MM.1S (cell line): ENCODE measurements around the gene SH3BGR.

Experiments
- DNase-seq: peaks from one replicate; pipeline ENCODE4 v3.0.0-alpha.2; 2015
- H2AFZ ChIP-seq: fragments of 300-600 bp; sonication (generic); 2 replicates; pipeline ENCODE4 v1.6.0; 2016; ENCODE audit warnings: antibody characterized with exemption, low read length
- H3F3A ChIP-seq: fragments of 300-600 bp; sonication (generic); 2 replicates; pipeline ENCODE4 v1.6.1; 2016; ENCODE audit warnings: mild to moderate bottlenecking, antibody characterized with exemption, low read length, moderate library complexity, mixed read lengths; ENCODE audit not compliant: insufficient read depth
- H3K27ac ChIP-seq: fragments of 300-600 bp; sonication (generic); 2 replicates; pipeline ENCODE4 v1.5.1; 2016; ENCODE audit warnings: mild to moderate bottlenecking, low read length
- H3K27me3 ChIP-seq: fragments of 300-600 bp; sonication (generic); replicated peaks from 2 replicates; pipeline ENCODE4 v1.6.0; 2016; ENCODE audit warnings: low read length; ENCODE audit not compliant: insufficient read depth
- H3K36me3 ChIP-seq: fragments of 300-600 bp; sonication (generic); replicated peaks from 2 replicates; pipeline ENCODE4 v1.6.1; 2016; ENCODE audit warnings: mild to moderate bottlenecking, low read length, mixed read lengths; ENCODE audit not compliant: insufficient read depth
- H3K4me1 ChIP-seq: fragments of 300-600 bp; sonication (generic); 2 replicates; pipeline ENCODE4 v1.6.1; 2016; ENCODE audit warnings: low read length, mixed read lengths
- H3K4me2 ChIP-seq: fragments of 300-600 bp; sonication (generic); 2 replicates; pipeline ENCODE4 v1.6.0; 2016; ENCODE audit warnings: low read depth, low read length
- H3K4me3 ChIP-seq: fragments of 300-600 bp; sonication (generic); 2 replicates; pipeline ENCODE4 v1.5.1; 2016; ENCODE audit warnings: low read length, mixed read lengths
- H3K79me2 ChIP-seq: fragments of 300-600 bp; sonication (generic); 2 replicates; pipeline ENCODE4 v1.6.1; 2016; ENCODE audit warnings: mixed run types, low read length, mixed read lengths
- H3K9ac ChIP-seq: fragments of 300-600 bp; sonication (generic); 2 replicates; pipeline ENCODE4 v1.6.1; 2016; ENCODE audit warnings: low read length, mixed read lengths
- H3K9me2 ChIP-seq: fragments of 300-600 bp; sonication (generic); replicated peaks from 2 replicates; pipeline ENCODE4 v1.6.1; 2016; ENCODE audit warnings: mild to moderate bottlenecking, low read length, mixed read lengths; ENCODE audit not compliant: insufficient read depth
- H3K9me3 ChIP-seq: fragments of 300-600 bp; sonication (generic); replicated peaks from 2 replicates; pipeline ENCODE4 v1.6.1; 2016; ENCODE audit warnings: mild to moderate bottlenecking, low read length, mixed read lengths; ENCODE audit not compliant: insufficient read depth
- H4K20me1 ChIP-seq: fragments of 300-600 bp; sonication (generic); 2 replicates; pipeline ENCODE4 v1.6.1; 2016; ENCODE audit warnings: mild to moderate bottlenecking, low read length, moderate library complexity, mixed read lengths; ENCODE audit not compliant: insufficient read depth
- CTCF ChIP-seq: fragments of 300-600 bp; sonication (generic); IDR thresholded peaks from 2 replicates; pipeline ENCODE4 v1.5.1; 2016; ENCODE audit warnings: antibody characterized with exemption, low read length, mixed read lengths
- EZH2 ChIP-seq: fragments of 300-600 bp; sonication (generic); optimal IDR thresholded peaks from 2 replicates; pipeline ENCODE3; 2017; ENCODE audit warnings: low read depth, mild to moderate bottlenecking, antibody characterized with exemption, low read length, mixed read lengths
- EZH2phosphoT487 ChIP-seq: fragments of 300-600 bp; sonication (generic); IDR thresholded peaks from 2 replicates; pipeline ENCODE4 v1.6.1; 2018; ENCODE audit warnings: antibody characterized with exemption, low read length

SH3BGR gene

GRCh38 chr21:39445321-39446269, 6.2 kb upstream of the SH3BGR start, which contains the start of gene LCA5L:
Gene LCA5L (minus strand): TSS chr21:39445778. CDS start chr21:39428493, 17,285 bp downstream.
- peak within 1 kb of the TSS; percentile 87 for H3K4me2 ChIP-seq
- peak within 1 kb of the TSS; percentile 99 for H2AFZ ChIP-seq
- H3K9ac ChIP-seq = peak within 1 kb of the TSS; percentile 78
- no peaks in the 10 kb centered on the region for H3K36me3 ChIP-seq
- no peaks in the 10 kb centered on the region for H4K20me1 ChIP-seq
- 0 out of 2 replicates have a peak, but pooled peaks cover 4% of the 10 kb centered on the region for H3F3A ChIP-seq
- peak; percentile 21; the same call in 1 of the 2 replicates for TF ChIP-seq CTCF
- TF ChIP-seq EZH2phosphoT487 = no peak
- H3K4me1 ChIP-seq = peaks cover 12% of the 10 kb centered on the region
- H3K27ac ChIP-seq = peak within 1 kb of the TSS; percentile 70
- H3K9me3 ChIP-seq = no peaks in the 10 kb centered on the region
- no peaks in the 10 kb centered on the region for H3K79me2 ChIP-seq
- peak within 1 kb of the TSS; percentile 92 for H3K4me3 ChIP-seq
- peak; percentile 99 for DNase-seq
- no peaks in the 10 kb centered on the region for H3K9me2 ChIP-seq
- no peaks in the 10 kb centered on the region for H3K27me3 ChIP-seq

DNA sequence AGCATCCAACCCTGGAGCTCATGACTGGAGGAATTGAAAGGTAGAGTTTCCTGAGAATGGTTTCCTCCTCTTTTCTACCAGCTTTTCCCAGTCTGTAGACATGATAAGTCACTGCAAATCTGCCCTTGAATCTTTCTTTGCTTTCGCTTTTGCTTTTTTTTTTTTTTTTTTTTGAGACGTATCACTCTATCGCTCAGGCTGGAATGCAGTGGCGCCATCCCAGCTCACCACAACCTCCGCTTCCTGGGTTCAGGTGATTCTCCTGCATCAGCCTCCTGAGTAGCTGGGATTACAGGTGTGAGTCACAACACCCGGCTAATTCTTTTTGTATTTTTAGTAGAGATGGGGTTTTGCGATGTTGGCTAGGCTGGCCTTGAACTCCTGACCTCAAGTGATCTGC, 4.5 kb upstream of the SH3BGR start:
- peaks cover 12% of the 10 kb centered on the region for H3K4me1 ChIP-seq
- no peaks in the 10 kb centered on the region for H3K9me2 ChIP-seq

DNA sequence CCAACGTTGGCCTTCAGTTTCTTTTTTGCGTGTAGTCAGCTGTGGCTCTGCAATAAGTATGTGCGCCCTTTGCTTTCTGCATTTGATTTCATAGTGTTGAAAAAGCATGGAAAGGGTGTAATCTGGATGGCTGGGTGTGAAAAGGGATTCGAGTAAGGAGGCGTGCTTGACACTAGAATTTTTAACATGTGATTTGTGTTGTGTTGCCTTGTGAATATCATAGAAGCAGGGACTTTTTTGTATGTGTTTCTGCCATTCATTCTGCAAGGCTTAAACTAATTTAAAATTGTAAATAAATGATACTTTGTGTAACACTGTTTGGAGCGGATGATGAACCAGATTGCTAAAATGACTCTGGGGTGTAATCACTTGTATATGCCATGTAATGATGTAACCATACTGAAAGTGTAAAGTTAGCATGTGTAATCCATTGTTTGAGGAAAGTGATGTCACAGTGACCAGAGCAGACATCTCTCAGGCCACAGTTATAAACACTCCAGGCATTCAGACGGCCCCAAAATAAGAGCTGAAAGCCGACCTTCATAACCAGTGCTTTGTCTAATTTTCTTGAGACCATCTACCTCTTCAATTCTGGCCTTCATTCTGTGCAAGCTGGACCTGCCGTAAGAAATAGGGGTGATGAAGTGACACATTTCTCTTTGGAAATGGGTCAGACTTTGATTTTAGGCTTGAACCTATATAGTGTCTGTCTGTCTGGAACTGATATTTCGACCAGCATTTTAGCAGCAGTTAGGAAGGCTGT, 618 bp downstream of the SH3BGR start:
- H3K9me2 ChIP-seq = no peaks in the 10 kb centered on the region
- no peak overlapping the region for H3K4me2 ChIP-seq
- H3K9ac ChIP-seq = no peak overlapping the region
- DNase-seq = no peak
- H4K20me1 ChIP-seq = no peaks in the 10 kb centered on the region
- H3K27ac ChIP-seq = no peak overlapping the region
- no peaks in the 10 kb centered on the region for H3K36me3 ChIP-seq
- no peaks in the 10 kb centered on the region for H3F3A ChIP-seq
- no peaks in the 10 kb centered on the region for H3K79me2 ChIP-seq
- no peak overlapping the region for H3K4me3 ChIP-seq
- no peaks in the 10 kb centered on the region for H3K9me3 ChIP-seq
- no peaks in the 10 kb centered on the region for H3K27me3 ChIP-seq
- H3K4me1 ChIP-seq = no peaks in the 10 kb centered on the region; the same call in 1 of the 2 replicates
- TF ChIP-seq CTCF (no peak), EZH2phosphoT487 (no peak), EZH2 (no peak)
- H2AFZ ChIP-seq = no peak overlapping the region

More for the DNA sequence above, 4.5 kb upstream of the SH3BGR start:
- Histone ChIP-seq H3K4me3 (no peak overlapping the region), H2AFZ (no peak overlapping the region), H3K27me3 (no peaks in the 10 kb centered on the region), H3K27ac (no peak overlapping the region), H3K9me3 (no peaks in the 10 kb centered on the region), H3F3A (0 out of 2 replicates have a peak, but pooled peaks cover 4% of the 10 kb centered on the region), H3K4me2 (no peak overlapping the region), H3K9ac (no peak overlapping the region), H3K79me2 (no peaks in the 10 kb centered on the region), H3K36me3 (no peaks in the 10 kb centered on the region), H4K20me1 (no peaks in the 10 kb centered on the region)
- DNase-seq = no peak
- TF ChIP-seq EZH2 (no peak), CTCF (no peak), EZH2phosphoT487 (no peak)
